ENCODE measurements around the gene VARS2. TPM values are rescaled to one million over a fixed set of nuclear protein-coding genes. Genes with fewer than 3 reads are reported as not detected.

Gene VARS2
- total RNA-seq, 1 experiment from 2014 or later = 18.8 TPM

GRCh38 chr6:30928677-30929076, 14.6 kb downstream of the VARS2 start:
- DNase-seq (ENCODE audit: low read depth) = no peak

- DNase-seq (ENCODE audit: low read depth) = no peak
Observed at GRCh38 chr6:30930506-30930905, 16.5 kb downstream of the VARS2 start.

- no peak for DNase-seq (ENCODE audit: low read depth)
Observed at GRCh38 chr6:30931272-30931671, 17.2 kb downstream of the VARS2 start.

GRCh38 chr6:30931969-30932645, 18.1 kb downstream of the VARS2 start, which contains the start of gene SFTA2:
SFTA2 (minus strand) TSS chr6:30932170; CDS start chr6:30932096, 74 bp downstream.
- no peak for DNase-seq (ENCODE audit: low read depth)

GRCh38 chr6:30932665-30933365, 18.8 kb downstream of the VARS2 start:
- DNase-seq (ENCODE audit: low read depth) = no peak

GRCh38 chr6:30935018-30935417, 21.0 kb downstream of the VARS2 start:
- DNase-seq (ENCODE audit: low read depth) = no peak

GRCh38 chr6:30937265-30937664, 23.2 kb downstream of the VARS2 start:
- DNase-seq (ENCODE audit: low read depth) = no peak

- DNase-seq (ENCODE audit: low read depth) = no peak
Observed at GRCh38 chr6:30938730-30939129, 24.7 kb downstream of the VARS2 start.

GRCh38 chr6:30939473-30939872, 25.4 kb downstream of the VARS2 start:
- no peak for DNase-seq (ENCODE audit: low read depth)

GRCh38 chr6:30940361-30940986, 26.4 kb downstream of the VARS2 start, which contains the start of gene MUCL3:
MUCL3 (plus strand) TSS chr6:30940973; CDS start chr6:30941000, 27 bp downstream.
- no peak for DNase-seq (ENCODE audit: low read depth)

- peak; percentile 91 for DNase-seq (ENCODE audit: low read depth)
Observed at GRCh38 chr6:30942338-30943060, 28.5 kb downstream of the VARS2 start.

GRCh38 chr6:30944051-30944450, 30.0 kb downstream of the VARS2 start:
- DNase-seq (ENCODE audit: low read depth) = no peak

- no peak for DNase-seq (ENCODE audit: low read depth)
Observed at GRCh38 chr6:30945281-30945680, 31.2 kb downstream of the VARS2 start.

- no peak for DNase-seq (ENCODE audit: low read depth)
Observed at GRCh38 chr6:30947231-30947630, 33.2 kb downstream of the VARS2 start.

- no peak for DNase-seq (ENCODE audit: low read depth)
Observed at GRCh38 chr6:30948811-30949210, 34.8 kb downstream of the VARS2 start.

GRCh38 chr6:30951907-30952469, 38.0 kb downstream of the VARS2 start:
- DNase-seq (ENCODE audit: low read depth) = no peak

GRCh38 chr6:30954631-30955366, 40.8 kb downstream of the VARS2 start:
- no peak for DNase-seq (ENCODE audit: low read depth)

GRCh38 chr6:30955367-30956042, 41.5 kb downstream of the VARS2 start:
- DNase-seq (ENCODE audit: low read depth) = peak; percentile 55

GRCh38 chr6:30957716-30958115, 43.7 kb downstream of the VARS2 start:
- DNase-seq (ENCODE audit: low read depth) = no peak

GRCh38 chr6:30960907-30961673, 47.1 kb downstream of the VARS2 start:
- no peak for DNase-seq (ENCODE audit: low read depth)

Data from Daoy (cell line).